ENCODE results near the gene FBXW11. TPM values are rescaled to one million over a fixed set of nuclear protein-coding genes. Genes with fewer than 3 reads are reported as not detected.

Gene FBXW11
- total RNA-seq, 1 experiment from 2014 or later = 53.7 TPM

- Histone ChIP-seq H3K27me3 (ENCODE audit: control insufficient read depth, insufficient read depth, low read length) (no peaks in the 10 kb centered on the region), H3K4me3 (ENCODE audit: insufficient read depth, low read depth, low read length) (no peak overlapping the region), H3K36me3 (replicated peaks; ENCODE audit: control insufficient read depth, insufficient read depth, low read length) (no peaks in the 10 kb centered on the region)
- no peak for DNase-seq
Observed at GRCh38 chr5:171965745-171966144, 40.7 kb downstream of the FBXW11 start.

- H3K36me3 ChIP-seq (replicated peaks; ENCODE audit: control insufficient read depth, insufficient read depth, low read length) = no peaks in the 10 kb centered on the region
- DNase-seq = no peak
- no peak overlapping the region for H3K4me3 ChIP-seq (ENCODE audit: insufficient read depth, low read depth, low read length)
- H3K27me3 ChIP-seq (ENCODE audit: control insufficient read depth, insufficient read depth, low read length) = no peaks in the 10 kb centered on the region
Observed at GRCh38 chr5:171963416-171963815, 43.0 kb downstream of the FBXW11 start.

GRCh38 chr5:171961117-171961516 is 45.3 kb downstream of the FBXW11 start:
- Histone ChIP-seq H3K36me3 (replicated peaks; ENCODE audit: control insufficient read depth, insufficient read depth, low read length) (no peaks in the 10 kb centered on the region), H3K4me3 (ENCODE audit: insufficient read depth, low read depth, low read length) (no peak overlapping the region)

GRCh38 chr5:171957591-171958251 is 48.7 kb downstream of the FBXW11 start:
- no peak for DNase-seq
- no peak overlapping the region for H3K4me3 ChIP-seq (ENCODE audit: insufficient read depth, low read depth, low read length)
- no peaks in the 10 kb centered on the region for H3K36me3 ChIP-seq (replicated peaks; ENCODE audit: control insufficient read depth, insufficient read depth, low read length)
- H3K27me3 ChIP-seq (ENCODE audit: control insufficient read depth, insufficient read depth, low read length) = no peaks in the 10 kb centered on the region

More at GRCh38 chr5:171961117-171961516, 45.3 kb downstream of the FBXW11 start:
- DNase-seq = no peak
- no peaks in the 10 kb centered on the region for H3K27me3 ChIP-seq (ENCODE audit: control insufficient read depth, insufficient read depth, low read length)

GRCh38 chr5:171956887-171957495 is 49.4 kb downstream of the FBXW11 start:
- H3K27me3 ChIP-seq (ENCODE audit: control insufficient read depth, insufficient read depth, low read length) = no peaks in the 10 kb centered on the region
- H3K36me3 ChIP-seq (replicated peaks; ENCODE audit: control insufficient read depth, insufficient read depth, low read length) = no peaks in the 10 kb centered on the region
- no peak for DNase-seq
- H3K4me3 ChIP-seq (ENCODE audit: insufficient read depth, low read depth, low read length) = no peak overlapping the region

- H3K36me3 ChIP-seq (replicated peaks; ENCODE audit: control insufficient read depth, insufficient read depth, low read length) = no peaks in the 10 kb centered on the region
- H3K4me3 ChIP-seq (ENCODE audit: insufficient read depth, low read depth, low read length) = no peak overlapping the region
- DNase-seq = no peak
- no peaks in the 10 kb centered on the region for H3K27me3 ChIP-seq (ENCODE audit: control insufficient read depth, insufficient read depth, low read length)
Observed at GRCh38 chr5:171956314-171956713, 50.1 kb downstream of the FBXW11 start.

GRCh38 chr5:171955761-171956160 is 50.7 kb downstream of the FBXW11 start:
- Histone ChIP-seq H3K4me3 (ENCODE audit: insufficient read depth, low read depth, low read length) (no peak overlapping the region), H3K27me3 (ENCODE audit: control insufficient read depth, insufficient read depth, low read length) (no peaks in the 10 kb centered on the region), H3K36me3 (replicated peaks; ENCODE audit: control insufficient read depth, insufficient read depth, low read length) (no peaks in the 10 kb centered on the region)
- DNase-seq = no peak

- H3K27me3 ChIP-seq (ENCODE audit: control insufficient read depth, insufficient read depth, low read length) = no peaks in the 10 kb centered on the region
- H3K36me3 ChIP-seq (replicated peaks; ENCODE audit: control insufficient read depth, insufficient read depth, low read length) = no peaks in the 10 kb centered on the region
- no peak overlapping the region for H3K4me3 ChIP-seq (ENCODE audit: insufficient read depth, low read depth, low read length)
- no peak for DNase-seq
Observed at GRCh38 chr5:171954721-171955120, 51.7 kb downstream of the FBXW11 start.

- no peaks in the 10 kb centered on the region for H3K27me3 ChIP-seq (ENCODE audit: control insufficient read depth, insufficient read depth, low read length)
- H3K4me3 ChIP-seq (ENCODE audit: insufficient read depth, low read depth, low read length) = no peak overlapping the region
- no peak for DNase-seq
- H3K36me3 ChIP-seq (replicated peaks; ENCODE audit: control insufficient read depth, insufficient read depth, low read length) = no peaks in the 10 kb centered on the region
Observed at GRCh38 chr5:171953860-171954701, 52.4 kb downstream of the FBXW11 start.

GRCh38 chr5:171952021-171952420 is 54.4 kb downstream of the FBXW11 start:
- Histone ChIP-seq H3K27me3 (ENCODE audit: control insufficient read depth, insufficient read depth, low read length) (no peaks in the 10 kb centered on the region), H3K4me3 (ENCODE audit: insufficient read depth, low read depth, low read length) (no peak overlapping the region), H3K36me3 (replicated peaks; ENCODE audit: control insufficient read depth, insufficient read depth, low read length) (no peaks in the 10 kb centered on the region)
- DNase-seq = no peak

GRCh38 chr5:171951218-171951617 is 55.2 kb downstream of the FBXW11 start:
- no peak for DNase-seq
- H3K27me3 ChIP-seq (ENCODE audit: control insufficient read depth, insufficient read depth, low read length) = no peaks in the 10 kb centered on the region
- no peaks in the 10 kb centered on the region for H3K36me3 ChIP-seq (replicated peaks; ENCODE audit: control insufficient read depth, insufficient read depth, low read length)
- H3K4me3 ChIP-seq (ENCODE audit: insufficient read depth, low read depth, low read length) = no peak overlapping the region

- H3K27me3 ChIP-seq (ENCODE audit: control insufficient read depth, insufficient read depth, low read length) = no peaks in the 10 kb centered on the region
- no peaks in the 10 kb centered on the region for H3K36me3 ChIP-seq (replicated peaks; ENCODE audit: control insufficient read depth, insufficient read depth, low read length)
- no peak overlapping the region for H3K4me3 ChIP-seq (ENCODE audit: insufficient read depth, low read depth, low read length)
- peak; percentile 32 for DNase-seq
Observed at GRCh38 chr5:171946000-171946781, 60.2 kb downstream of the FBXW11 start.

- Histone ChIP-seq H3K4me3 (ENCODE audit: insufficient read depth, low read depth, low read length) (no peak overlapping the region), H3K36me3 (replicated peaks; ENCODE audit: control insufficient read depth, insufficient read depth, low read length) (no peaks in the 10 kb centered on the region), H3K27me3 (ENCODE audit: control insufficient read depth, insufficient read depth, low read length) (no peaks in the 10 kb centered on the region)
- no peak for DNase-seq
Observed at GRCh38 chr5:171945476-171945875, 61.0 kb downstream of the FBXW11 start.

- no peak for DNase-seq
- Histone ChIP-seq H3K36me3 (replicated peaks; ENCODE audit: control insufficient read depth, insufficient read depth, low read length) (no peaks in the 10 kb centered on the region), H3K27me3 (ENCODE audit: control insufficient read depth, insufficient read depth, low read length) (no peaks in the 10 kb centered on the region), H3K4me3 (ENCODE audit: insufficient read depth, low read depth, low read length) (no peak overlapping the region)
Observed at GRCh38 chr5:171945066-171945465, 61.4 kb downstream of the FBXW11 start.

All from H7 (cell line).